Transverse colon (tissue), 4 donors: ENCODE measurements around the gene TMEM170B. TPM values are rescaled to one million over a fixed set of nuclear protein-coding genes. Genes with fewer than 3 reads are reported as not detected.
"Not testable (repeated sequence)": the region's sequence is repeated elsewhere in the genome, so short reads cannot be mapped to it uniquely, and the experiment has no call there.

Experiments used
- DNase-seq: peaks from one replicate; pipeline ENCODE4 v3.0.0-alpha.2; 2019
- H3K27ac ChIP-seq, 4 donors: fragments of 200-600 bp; sonication (generic); 2 replicates each; pipeline ENCODE4 v1.5.1; 2016 to 2018; ENCODE audit warnings: inconsistent platforms in 4 of 4
- H3K27me3 ChIP-seq: fragments of 200-600 bp; sonication (generic); 2 replicates; pipeline ENCODE4 v1.5.1; 2017; ENCODE audit warnings: inconsistent platforms
- H3K36me3 ChIP-seq, 4 donors: fragments of 200-600 bp; sonication (generic); 2 replicates each; pipeline ENCODE4 v1.5.1; 2017 to 2019; ENCODE audit warnings: inconsistent platforms in 4 of 4
- H3K4me1 ChIP-seq, 4 donors: fragments of 200-600 bp; sonication (generic); 2 replicates each; pipeline ENCODE4 v1.5.1; 2017 to 2020; ENCODE audit warnings: inconsistent platforms in 4 of 4
- H3K4me3 ChIP-seq, 4 donors: fragments of 200-600 bp; sonication (generic); 1 replicate in 1 of 4; 2 replicates in 3 of 4; pipeline versions ENCODE4 v1.5.1 to v1.6.1; 2017 to 2019; ENCODE audit warnings: inconsistent platforms in 4 of 4
- H3K9me3 ChIP-seq, 2 donors: fragments of 200-600 bp; sonication (generic); 2 replicates each; pipeline ENCODE4 v1.5.1; 2017 to 2019; ENCODE audit warnings: inconsistent platforms in 2 of 2
- CTCF ChIP-seq, 5 experiments: fragments of 200-600 bp in 3 of 5; fragments of 450-650 bp in 2 of 5; sonication (generic) in 3 of 5; IDR thresholded peaks; 1 replicate in 2 of 5; 2 replicates in 3 of 5; pipeline ENCODE4 v1.5.1; 2016 to 2017; ENCODE audit warnings: antibody characterized with exemption in 5 of 5, inconsistent platforms in 3 of 5, mild to moderate bottlenecking in 2 of 5, moderate library complexity in 1 of 5
- EP300 ChIP-seq: sonication (generic); formaldehyde crosslinking; IDR thresholded peaks from one replicate; pipeline ENCODE4 v1.6.1; 2017; ENCODE audit warnings: antibody characterized with exemption, low read depth
- POLR2A ChIP-seq: fragments of 450-650 bp; IDR thresholded peaks from one replicate; pipeline ENCODE4 v1.6.1; 2016; ENCODE audit warnings: antibody characterized with exemption, mild to moderate bottlenecking, moderate library complexity
- POLR2AphosphoS5 ChIP-seq, 3 donors: sonication (generic); formaldehyde crosslinking; IDR thresholded peaks; one replicate each; pipeline ENCODE4 v1.6.1; 2016; ENCODE audit warnings: antibody characterized with exemption in 3 of 3
- WGBS, 2 donors: methylation state at CpG; one replicate each; pipeline ENCODE4 v1.1.5; 2018; ENCODE audit warnings: low coverage in 1 of 2; 5-methylcytosine and 5-hydroxymethylcytosine counted together
- in situ Hi-C, 4 donors: fragments of 200-750 bp; cut with MboI; loops; one replicate each; pipeline versions ENCODE4 v1.15.0 to v1.15.1; 2017; ENCODE audit warnings: low sequenced_read_pairs in 3 of 4, low pct_ligation_motif_present in 1 of 4, low pct_unique_long_range_greater_than_20kb in 1 of 4
- intact Hi-C: fragments of 100-400 bp; cut with DNase I; formaldehyde crosslinking; loops from one replicate; pipeline ENCODE4 v1.15.1; 2023; ENCODE audit warnings: low total_unique reads
- total RNA-seq, 4 donors: library from RNA; depleted of rRNA; stranded (reverse); fragments of >200 nt; gene quantifications; one replicate each; pipeline ENCODE4 v1.1.0, GENCODE V29; 2016

Gene TMEM170B
- total RNA-seq, 4 donors from 2014 or later, result 1.6 to 8.0 (median 3.0) TPM

- in situ Hi-C loops, result no loop called here
- WGBS, 2 donors, result 69 to 79% methylated on average over 4 of the region's 4 CpGs
- Histone ChIP-seq H3K4me3 (no peak overlapping the region), H3K4me1 (peaks cover 0 to 5% (median 0%) of the 10 kb centered on the region in 4 donors), H3K27me3 (no peaks in the 10 kb centered on the region), H3K9me3 (no peaks in the 10 kb centered on the region), H3K27ac (no peak overlapping the region), H3K36me3 (no peaks in the 10 kb centered on the region)
- intact Hi-C loops, result no loop called here
- no peak for TF ChIP-seq POLR2AphosphoS5 (IDR thresholded peaks at IDR 0.05)
- no peak for DNase-seq
Observed at GRCh38 chr6:11543919-11544518, 6.5 kb downstream of the TMEM170B start.

GRCh38 chr6:11547846-11548245 is 10.3 kb downstream of the TMEM170B start:
- H3K4me3 ChIP-seq, intact Hi-C loops, H3K27me3 ChIP-seq, H3K9me3 ChIP-seq, H3K27ac ChIP-seq, DNase-seq, in situ Hi-C loops, H3K36me3 ChIP-seq, H3K4me1 ChIP-seq: not testable (repeated sequence)

- DNase-seq, H3K27ac ChIP-seq, H3K4me3 ChIP-seq, H3K4me1 ChIP-seq, intact Hi-C loops, H3K27me3 ChIP-seq, H3K9me3 ChIP-seq, H3K36me3 ChIP-seq, in situ Hi-C loops: not testable (repeated sequence)
- WGBS, 2 donors, result 86 to 94% methylated on average over 4 of the region's 4 CpGs
Observed at GRCh38 chr6:11548578-11548977, 11.0 kb downstream of the TMEM170B start.

GRCh38 chr6:11551053-11551452 is 13.5 kb downstream of the TMEM170B start:
- no peaks in the 10 kb centered on the region for H3K36me3 ChIP-seq
- H3K4me1 ChIP-seq, result no peaks in the 10 kb centered on the region
- no peak overlapping the region for H3K27ac ChIP-seq
- no peaks in the 10 kb centered on the region for H3K27me3 ChIP-seq
- intact Hi-C loops (no loop called here), in situ Hi-C loops (no loop called here)
- DNase-seq, result no peak
- H3K9me3 ChIP-seq, result no peaks in the 10 kb centered on the region
- WGBS, 2 donors, result 88% methylated on average over 1 of the region's 1 CpG; no CpG with 5 or more reads in 1 of the 2 donors
- H3K4me3 ChIP-seq, result no peak overlapping the region
- TF ChIP-seq EP300 (no peak), POLR2A (no peak), CTCF (IDR thresholded peaks at IDR 0.05) (no peak), POLR2AphosphoS5 (IDR thresholded peaks at IDR 0.05) (no peak)

GRCh38 chr6:11552442-11552841 is 14.9 kb downstream of the TMEM170B start:
- intact Hi-C loops (no loop called here), in situ Hi-C loops (no loop called here)
- no peaks in the 10 kb centered on the region for H3K4me1 ChIP-seq
- no peaks in the 10 kb centered on the region for H3K27me3 ChIP-seq
- H3K27ac ChIP-seq, result no peak overlapping the region
- H3K9me3 ChIP-seq, result no peaks in the 10 kb centered on the region
- H3K36me3 ChIP-seq, result no peaks in the 10 kb centered on the region
- no peak for TF ChIP-seq POLR2AphosphoS5 (IDR thresholded peaks at IDR 0.05)
- no peak for TF ChIP-seq EP300
- no peak for TF ChIP-seq POLR2A
- TF ChIP-seq CTCF (IDR thresholded peaks at IDR 0.05), result no peak
- no peak overlapping the region for H3K4me3 ChIP-seq
- DNase-seq, result no peak

- Histone ChIP-seq H3K27me3 (no peaks in the 10 kb centered on the region), H3K4me3 (no peak overlapping the region), H3K9me3 (no peaks in the 10 kb centered on the region), H3K4me1 (no peaks in the 10 kb centered on the region), H3K36me3 (no peaks in the 10 kb centered on the region), H3K27ac (no peak overlapping the region)
- 51 to 67% methylated on average over 3 of the region's 3 CpGs for WGBS, 2 donors
- TF ChIP-seq POLR2A, result no peak
- TF ChIP-seq POLR2AphosphoS5 (IDR thresholded peaks at IDR 0.05), result no peak
- TF ChIP-seq CTCF (IDR thresholded peaks at IDR 0.05), result no peak
- intact Hi-C loops (no loop called here), in situ Hi-C loops (no loop called here)
- no peak for DNase-seq
Observed at GRCh38 chr6:11553824-11554223, 16.3 kb downstream of the TMEM170B start.
